Measurements from ENCODE around the gene MICAL1. TPM values are rescaled to one million over a fixed set of nuclear protein-coding genes. Genes with fewer than 3 reads are reported as not detected.

MICAL1 gene
- total and polyA plus RNA-seq, 2 experiments from 2014 or later, result 46.5 to 51.2 TPM

DNA sequence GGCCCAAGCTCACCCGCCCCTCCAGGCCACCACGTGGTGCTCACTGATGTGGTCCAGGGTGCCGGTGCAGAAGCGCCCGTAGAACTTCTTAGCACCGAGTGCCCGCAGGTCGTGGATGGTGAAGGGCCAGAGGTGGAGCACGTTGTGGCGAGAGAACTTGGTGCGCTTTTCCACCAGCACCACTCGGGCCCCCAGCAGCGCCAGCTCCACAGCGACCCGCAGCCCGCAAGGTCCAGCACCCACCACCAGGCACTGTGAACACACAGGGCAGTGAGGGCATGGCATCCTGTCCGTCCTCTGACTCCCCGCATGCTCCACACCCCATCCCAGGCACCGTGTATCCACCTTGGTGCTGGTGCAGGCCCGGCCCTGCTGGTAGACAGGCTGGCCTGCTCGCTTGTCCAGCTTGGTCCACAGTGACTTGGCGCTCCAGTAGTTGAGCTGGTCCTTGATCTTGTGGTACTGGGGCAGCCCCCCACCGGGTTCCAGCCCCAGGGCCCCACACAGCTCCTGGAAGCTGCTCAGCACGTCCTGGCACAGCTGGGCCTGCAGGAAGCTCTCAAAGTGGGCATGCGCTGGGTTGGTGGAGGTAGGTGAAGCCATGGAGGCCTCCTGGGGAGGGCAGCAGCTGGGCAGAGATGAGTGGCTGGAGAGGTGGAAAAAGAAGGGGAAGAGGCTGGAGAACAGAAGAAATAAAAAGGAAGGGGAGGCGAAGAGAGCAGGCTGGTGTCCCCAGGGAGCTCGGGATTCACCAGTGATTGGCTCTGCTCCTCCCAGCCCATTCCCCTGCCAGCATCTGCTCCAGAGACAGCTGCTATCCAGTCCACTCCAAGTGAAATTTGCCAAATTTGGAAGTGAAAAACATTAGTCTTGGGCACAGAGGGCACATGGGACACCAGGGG is 1.7 kb downstream of the MICAL1 start:
- Histone ChIP-seq H3K9me3 (ENCODE audit: low read depth) (no peaks in the 10 kb centered on the region), H3K4me1 (ENCODE audit: insufficient read depth) (peaks cover 6% of the 10 kb centered on the region), H3K9me2 (replicated peaks; ENCODE audit: insufficient read depth) (no peaks in the 10 kb centered on the region), H3K79me2 (peaks cover 6% of the 10 kb centered on the region), H3K4me3 (no peak overlapping the region), H3K27me3 (no peaks in the 10 kb centered on the region), H3K36me3 (replicated peaks; ENCODE audit: insufficient read depth, low read depth) (no peaks in the 10 kb centered on the region), H3K27ac (peak overlapping the region; percentile 87), H2AFZ (no peak overlapping the region), H3K4me2 (peak overlapping the region; percentile 93), H4K20me1 (ENCODE audit: insufficient read depth, poor library complexity, severe bottlenecking) (no peaks in the 10 kb centered on the region)
- 93% methylated on average over 27 of the region's 27 CpGs for WGBS (ENCODE audit: low lambda C conversion rate, missing lambda C conversion rate)
- no peak for TF ChIP-seq CTCF (IDR thresholded peaks at IDR 0.05; ENCODE audit: poor library complexity)
- no peak for TF ChIP-seq EZH2 (IDR thresholded peaks at IDR 0.05; ENCODE audit: borderline replicate concordance)
- TF ChIP-seq EZH2phosphoT487 (IDR thresholded peaks at IDR 0.05; ENCODE audit: low read depth, severe bottlenecking, unreplicated experiment), result no peak
- DNase-seq (ENCODE audit: low spot score), result no peak

DNA sequence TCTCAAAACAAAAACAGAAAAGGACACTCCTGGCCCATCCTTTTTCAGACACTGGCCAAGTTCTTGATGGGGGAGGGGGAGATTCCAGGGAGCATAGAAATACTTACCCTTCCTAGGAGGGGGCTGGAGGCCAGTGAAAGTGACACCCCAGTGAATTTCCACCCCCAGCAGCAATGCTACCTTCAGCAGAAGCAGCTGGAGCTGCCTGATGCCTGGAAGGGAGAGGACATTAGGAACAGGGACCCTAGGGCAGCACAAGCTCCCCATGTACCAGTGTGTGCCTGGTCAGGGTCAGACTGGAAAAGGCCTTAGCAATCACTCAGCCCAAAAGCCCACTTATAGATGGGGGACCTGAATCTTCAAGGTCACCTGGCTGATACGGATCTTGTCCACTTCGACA is 2.4 kb downstream of the MICAL1 start:
- H3K27me3 ChIP-seq, result no peaks in the 10 kb centered on the region
- no peak overlapping the region for H2AFZ ChIP-seq
- peaks cover 6% of the 10 kb centered on the region for H3K79me2 ChIP-seq
- no peaks in the 10 kb centered on the region for H3K9me3 ChIP-seq (ENCODE audit: low read depth)
- H3K27ac ChIP-seq, result no peak overlapping the region
- DNase-seq (ENCODE audit: low spot score), result no peak
- H4K20me1 ChIP-seq (ENCODE audit: insufficient read depth, poor library complexity, severe bottlenecking), result no peaks in the 10 kb centered on the region
- TF ChIP-seq CTCF (IDR thresholded peaks at IDR 0.05; ENCODE audit: poor library complexity) (no peak), EZH2phosphoT487 (IDR thresholded peaks at IDR 0.05; ENCODE audit: low read depth, severe bottlenecking, unreplicated experiment) (no peak), EZH2 (IDR thresholded peaks at IDR 0.05; ENCODE audit: borderline replicate concordance) (no peak)
- H3K4me1 ChIP-seq (ENCODE audit: insufficient read depth), result peaks cover 6% of the 10 kb centered on the region
- H3K4me3 ChIP-seq, result no peak overlapping the region
- H3K4me2 ChIP-seq, result no peak overlapping the region
- WGBS (ENCODE audit: low lambda C conversion rate, missing lambda C conversion rate), result 97% methylated on average over 2 of the region's 2 CpGs
- H3K9me2 ChIP-seq (replicated peaks; ENCODE audit: insufficient read depth), result no peaks in the 10 kb centered on the region
- no peaks in the 10 kb centered on the region for H3K36me3 ChIP-seq (replicated peaks; ENCODE audit: insufficient read depth, low read depth)

DNA sequence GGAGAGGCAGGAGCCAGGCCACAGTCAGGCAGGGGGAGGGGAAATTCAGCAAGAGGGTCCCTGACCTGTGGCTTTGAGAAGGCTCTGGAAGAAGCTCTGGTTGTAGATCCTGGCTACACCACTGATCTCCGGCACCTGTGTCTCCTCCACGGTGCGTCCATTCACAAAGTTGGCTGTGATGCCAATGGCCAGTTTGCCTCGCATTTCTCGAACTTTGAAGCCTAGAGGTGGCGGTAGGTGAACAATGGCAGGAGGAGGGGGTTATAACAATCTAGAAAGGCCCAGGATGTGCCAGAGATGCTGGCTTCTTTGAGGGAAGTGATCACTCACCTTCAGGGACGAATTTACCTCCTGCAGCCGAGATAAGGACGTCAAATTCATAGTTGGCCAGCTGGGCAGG is 3.4 kb downstream of the MICAL1 start:
- 93% methylated on average over 9 of the region's 9 CpGs for WGBS (ENCODE audit: low lambda C conversion rate, missing lambda C conversion rate)

More for the DNA sequence above, 3.4 kb downstream of the MICAL1 start:
- no peaks in the 10 kb centered on the region for H3K9me3 ChIP-seq (ENCODE audit: low read depth)
- H3K9me2 ChIP-seq (replicated peaks; ENCODE audit: insufficient read depth), result no peaks in the 10 kb centered on the region
- H4K20me1 ChIP-seq (ENCODE audit: insufficient read depth, poor library complexity, severe bottlenecking), result no peaks in the 10 kb centered on the region
- no peaks in the 10 kb centered on the region for H3K27me3 ChIP-seq
- peaks cover 6% of the 10 kb centered on the region for H3K4me1 ChIP-seq (ENCODE audit: insufficient read depth)
- no peak overlapping the region for H3K4me2 ChIP-seq
- H3K79me2 ChIP-seq, result peaks cover 6% of the 10 kb centered on the region
- no peak overlapping the region for H2AFZ ChIP-seq
- TF ChIP-seq EZH2phosphoT487 (IDR thresholded peaks at IDR 0.05; ENCODE audit: low read depth, severe bottlenecking, unreplicated experiment), result no peak
- no peak for TF ChIP-seq EZH2 (IDR thresholded peaks at IDR 0.05; ENCODE audit: borderline replicate concordance)
- TF ChIP-seq CTCF (IDR thresholded peaks at IDR 0.05; ENCODE audit: poor library complexity), result no peak
- H3K36me3 ChIP-seq (replicated peaks; ENCODE audit: insufficient read depth, low read depth), result no peaks in the 10 kb centered on the region
- DNase-seq (ENCODE audit: low spot score), result no peak
- H3K27ac ChIP-seq, result no peak overlapping the region
- no peak overlapping the region for H3K4me3 ChIP-seq
